Common myeloid progenitor, CD34-positive (primary cell): Measurements from ENCODE around the gene PRKCE.
"Not testable (repeated sequence)": the region's sequence is repeated elsewhere in the genome, so short reads cannot be mapped to it uniquely, and the experiment has no call there.

Experiments
- CTCF ChIA-PET: fragments of 350-600 bp; sonication (Branson Sonifier 250); formaldehyde crosslinking; loops from one replicate; lab custom pipeline; 2021; ENCODE audit warnings: antibody characterized with exemption; lab: Charles Lee
- POLR2A ChIA-PET: fragments of 350-600 bp; sonication (Branson Sonifier 250); formaldehyde crosslinking; loops from one replicate; lab custom pipeline; 2021; ENCODE audit warnings: antibody characterized with exemption; lab: Charles Lee
- DNase-seq, 3 donors: peaks; one replicate each; pipeline versions ENCODE4 v3.0.0 to v3.0.0-alpha.2; 2013
- H3K27ac ChIP-seq, 2 experiments: 1 replicate in 1 of 2; 2 replicates in 1 of 2; pipeline ENCODE4 v1.7.0; 2013; ENCODE audit warnings: inconsistent platforms in 2 of 2, low read length in 2 of 2, mild to moderate bottlenecking in 2 of 2, low read depth in 1 of 2, moderate library complexity in 1 of 2; ENCODE audit not compliant: severe bottlenecking in 2 of 2, insufficient read depth in 1 of 2, poor library complexity in 1 of 2
- H3K27me3 ChIP-seq, 5 experiments: replicated peaks in 2 of 5; 1 replicate in 3 of 5; 2 replicates in 2 of 5; pipeline versions ENCODE4 v1.6.1 to v1.7.0; 2013; ENCODE audit warnings: low read length in 4 of 5, mild to moderate bottlenecking in 2 of 5, moderate library complexity in 2 of 5, inconsistent platforms in 1 of 5; ENCODE audit not compliant: insufficient read depth in 5 of 5, control insufficient read depth in 4 of 5
- H3K36me3 ChIP-seq, 4 experiments: 1 replicate in 2 of 4; 2 replicates in 2 of 4; pipeline versions ENCODE4 v1.6.1 to v1.7.0; 2013; ENCODE audit warnings: low read length in 3 of 4, control low read depth in 1 of 4, mild to moderate bottlenecking in 1 of 4; ENCODE audit not compliant: control insufficient read depth in 4 of 4, insufficient read depth in 4 of 4
- H3K4me1 ChIP-seq, 4 experiments: 1 replicate in 3 of 4; 2 replicates in 1 of 4; pipeline versions ENCODE4 v1.6.1 to v1.7.1; 2013; ENCODE audit warnings: low read length in 3 of 4, mild to moderate bottlenecking in 3 of 4, control low read depth in 1 of 4, inconsistent platforms in 1 of 4, moderate library complexity in 1 of 4; ENCODE audit not compliant: control insufficient read depth in 4 of 4, insufficient read depth in 4 of 4; ENCODE audit errors: control extremely low read depth in 1 of 4
- H3K4me3 ChIP-seq, 7 experiments: 1 replicate in 4 of 7; 2 replicates in 3 of 7; pipeline versions ENCODE4 v1.5.1 to v1.7.0; 2013; ENCODE audit warnings: mild to moderate bottlenecking in 7 of 7, low read length in 6 of 7, moderate library complexity in 6 of 7, inconsistent platforms in 2 of 7, low read depth in 2 of 7, control low read depth in 1 of 7; ENCODE audit not compliant: insufficient read depth in 4 of 7, control insufficient read depth in 1 of 7; ENCODE audit errors: extremely low read depth in 1 of 7
- H3K9me3 ChIP-seq, 5 experiments: 1 replicate in 4 of 5; 2 replicates in 1 of 5; pipeline versions ENCODE4 v1.6.1 to v1.7.1; 2013; ENCODE audit warnings: low read length in 4 of 5, mild to moderate bottlenecking in 2 of 5, inconsistent platforms in 1 of 5, low read depth in 1 of 5, moderate library complexity in 1 of 5; ENCODE audit not compliant: control insufficient read depth in 4 of 5, insufficient read depth in 2 of 5; ENCODE audit errors: control extremely low read depth in 1 of 5
- WGBS: methylation state at CpG from one replicate; pipeline ENCODE4 v1.1.5; 2013; ENCODE audit not compliant: insufficient coverage; 5-methylcytosine and 5-hydroxymethylcytosine counted together

The PRKCE gene

DNA sequence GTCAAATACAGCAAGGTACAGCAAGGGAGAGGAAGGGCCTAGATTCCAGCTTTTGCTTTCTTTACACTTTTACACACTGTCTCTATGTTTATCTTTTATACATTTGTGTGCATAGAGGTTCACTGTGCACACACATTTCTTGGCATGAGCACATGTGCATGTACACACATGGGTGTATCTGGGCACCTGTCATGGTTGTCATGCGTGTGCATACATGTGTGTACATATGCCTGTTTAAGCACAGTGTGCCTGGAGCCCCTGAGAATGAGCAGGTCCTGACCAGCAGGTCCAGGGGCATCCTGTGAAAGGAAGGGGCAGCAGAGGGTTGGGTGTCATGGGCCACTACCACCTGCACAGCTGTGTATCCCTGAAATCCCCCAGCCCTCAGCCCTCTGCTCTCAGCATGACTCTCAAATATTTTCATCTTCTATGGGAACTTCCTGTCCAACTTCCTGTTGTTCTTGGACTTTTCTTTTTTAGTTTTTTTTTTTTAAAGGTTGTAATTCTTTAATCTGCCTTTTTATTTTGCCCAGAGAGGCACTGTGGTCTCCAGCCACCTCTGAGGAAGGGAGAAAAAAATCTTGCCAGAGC lies 548.7 kb downstream of the PRKCE start:
- 67% methylated on average over 1 of the region's 1 CpG for WGBS
- no peaks in the 10 kb centered on the region for H3K36me3 ChIP-seq
- H3K27me3 ChIP-seq: no peaks in the 10 kb centered on the region
- no peak overlapping the region for H3K4me3 ChIP-seq
- ChIA-PET POLR2A (no interaction called here), CTCF (interaction anchor here (0.8 kb wide), 1 partner anchor 35 kb away, joined by 3 read pairs; no protein-coding TSS in a partner anchor)
- peak overlapping the region in 1 of 2 experiments; percentile 26 for H3K27ac ChIP-seq
- H3K4me1 ChIP-seq: peaks cover 0 to 12% (median 12%) of the 10 kb centered on the region in 4 experiments
- DNase-seq: peak in 2 of 3 donors; percentile 49 to 54
- peaks cover 0 to 2% (median 0%) of the 10 kb centered on the region in 5 experiments for H3K9me3 ChIP-seq

DNA sequence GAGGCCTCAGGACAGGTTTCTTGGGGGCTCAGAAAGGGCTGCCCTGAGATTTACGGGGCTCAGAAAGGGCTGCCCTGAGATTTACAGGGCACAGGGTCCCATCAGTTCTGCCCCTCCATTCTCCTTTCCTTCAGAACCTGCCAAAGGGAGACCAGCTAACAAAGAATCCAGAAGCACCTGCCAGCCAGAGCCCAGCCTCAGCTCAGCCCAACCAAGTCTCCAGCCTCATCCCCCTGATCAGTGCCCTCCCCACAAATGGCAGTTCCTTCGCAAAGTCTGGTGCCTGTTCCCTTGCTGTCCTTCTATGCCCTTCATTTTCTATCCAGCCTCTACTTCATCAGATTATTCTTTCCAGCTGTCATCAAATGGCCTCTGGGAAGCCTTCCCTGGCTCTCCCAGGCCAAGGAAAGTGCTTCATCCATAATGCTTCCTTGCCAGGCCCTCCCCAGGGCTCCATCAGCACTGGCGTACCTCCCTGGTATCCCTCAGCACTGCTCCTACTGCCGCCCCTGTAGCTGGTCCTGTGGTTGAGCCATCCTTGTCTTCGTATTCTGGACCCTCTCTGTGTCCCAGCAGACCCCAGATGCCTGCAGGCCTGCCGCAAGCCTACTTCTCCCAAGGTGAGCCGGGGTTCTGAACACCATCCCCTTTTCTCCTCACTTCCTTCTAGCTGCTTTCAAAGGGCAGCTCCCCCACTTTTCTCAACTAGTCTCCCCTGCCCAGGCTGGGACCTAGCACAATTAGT lies 549.6 kb downstream of the PRKCE start:
- WGBS: 88% methylated on average over 5 of the region's 7 CpGs
- Histone ChIP-seq H3K9me3 (peaks cover 0 to 2% (median 0%) of the 10 kb centered on the region in 5 experiments), H3K4me3 (no peak overlapping the region), H3K27me3 (no peaks in the 10 kb centered on the region), H3K27ac (no peak overlapping the region), H3K36me3 (no peaks in the 10 kb centered on the region), H3K4me1 (peaks cover 0 to 17% (median 12%) of the 10 kb centered on the region in 4 experiments)
- ChIA-PET POLR2A (no interaction called here), CTCF (interaction anchor here (0.8 to 1.1 kb wide), 2 partner anchors 30 to 34 kb away, joined by 3 to 4 read pairs; no protein-coding TSS in a partner anchor)
- no peak for DNase-seq

DNA sequence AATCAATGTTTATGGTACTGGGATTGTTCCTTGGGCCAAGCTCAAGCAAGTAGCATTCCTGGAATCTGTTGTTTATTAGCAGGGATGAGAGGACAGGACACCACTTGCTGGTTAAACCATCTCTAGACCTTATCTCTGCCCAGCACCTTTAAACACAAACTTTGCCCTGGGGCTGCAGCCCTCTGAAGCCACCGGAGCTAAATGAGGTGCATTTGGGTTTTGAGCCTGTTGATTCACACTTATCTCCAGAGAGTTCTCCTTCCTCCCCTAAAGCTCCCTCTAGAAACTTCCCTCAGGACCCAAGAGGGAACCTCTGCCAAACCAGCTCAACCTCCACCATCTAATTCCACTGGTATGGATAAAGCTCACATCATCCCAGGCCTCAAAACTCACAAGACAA lies 551.0 kb downstream of the PRKCE start:
- no peaks in the 10 kb centered on the region for H3K27me3 ChIP-seq
- H3K4me1 ChIP-seq: peaks cover 0 to 17% (median 12%) of the 10 kb centered on the region in 4 experiments
- WGBS: no CpG with 5 or more reads among the region's 1 CpG
- CTCF ChIA-PET: interaction anchor here (0.9 to 1.0 kb wide), 2 partner anchors 9 to 10 kb away, joined by 3 read pairs; no protein-coding TSS in a partner anchor
- no peak overlapping the region for H3K4me3 ChIP-seq
- no peaks in the 10 kb centered on the region for H3K36me3 ChIP-seq
- peaks cover 0 to 4% (median 0%) of the 10 kb centered on the region in 5 experiments for H3K9me3 ChIP-seq
- no peak for DNase-seq
- H3K27ac ChIP-seq: no peak overlapping the region
- POLR2A ChIA-PET: no interaction called here

DNA sequence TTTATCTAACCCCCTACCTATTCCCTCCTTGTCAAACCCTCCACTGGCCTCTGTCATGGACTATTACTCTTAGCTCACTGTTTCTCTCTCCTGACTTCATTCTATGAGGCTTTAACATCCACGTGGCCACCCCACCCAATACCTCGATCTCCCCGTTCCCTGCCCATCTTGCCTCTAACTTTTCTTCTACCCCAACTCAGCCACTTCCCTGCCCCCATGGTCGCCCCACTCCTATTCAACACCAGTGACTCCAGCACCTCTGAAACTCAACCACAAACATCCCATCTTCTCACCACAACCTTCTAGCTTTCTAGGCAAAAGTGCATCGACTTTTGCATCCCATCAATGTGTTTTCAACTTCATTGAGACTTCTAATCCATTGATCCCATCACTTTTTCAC lies 551.5 kb downstream of the PRKCE start:
- H3K4me1 ChIP-seq: peaks cover 2 to 17% (median 12%) of the 10 kb centered on the region in 4 experiments
- H3K36me3 ChIP-seq: no peaks in the 10 kb centered on the region
- DNase-seq: no peak
- no peak overlapping the region for H3K4me3 ChIP-seq
- H3K27ac ChIP-seq: no peak overlapping the region
- WGBS: 97% methylated on average over 5 of the region's 5 CpGs
- no peaks in the 10 kb centered on the region for H3K27me3 ChIP-seq
- POLR2A ChIA-PET: no interaction called here
- CTCF ChIA-PET: interaction anchor here (0.9 to 1.0 kb wide), 2 partner anchors 8 to 10 kb away, joined by 3 read pairs; no protein-coding TSS in a partner anchor
- peaks cover 0 to 4% (median 0%) of the 10 kb centered on the region in 5 experiments for H3K9me3 ChIP-seq

DNA sequence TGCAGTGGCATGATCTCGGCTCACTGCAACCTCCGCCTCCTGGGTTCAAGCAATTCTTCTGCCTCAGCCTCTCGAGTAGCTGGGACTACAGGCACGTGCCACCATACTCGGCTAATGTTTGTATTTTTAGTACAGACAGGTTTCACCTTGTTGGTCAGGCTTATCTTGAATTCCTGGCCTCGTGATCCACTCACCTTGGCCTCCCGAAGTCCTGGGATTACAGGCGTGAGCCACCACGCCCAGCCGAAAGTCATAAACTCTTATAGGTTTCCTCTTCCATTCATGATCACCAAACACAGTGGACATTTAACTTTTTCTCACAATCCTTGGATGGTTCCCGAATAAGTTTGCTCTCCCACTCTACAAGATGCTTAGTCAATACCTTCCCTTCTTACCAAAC lies 552.2 kb downstream of the PRKCE start:
- H3K27me3 ChIP-seq, H3K4me3 ChIP-seq, POLR2A ChIA-PET, CTCF ChIA-PET, DNase-seq, H3K9me3 ChIP-seq, H3K36me3 ChIP-seq, H3K27ac ChIP-seq: not testable (repeated sequence)
- WGBS: 98% methylated on average over 10 of the region's 11 CpGs
- H3K4me1 ChIP-seq: peaks cover 2 to 17% (median 12%) of the 10 kb centered on the region in 4 experiments

DNA sequence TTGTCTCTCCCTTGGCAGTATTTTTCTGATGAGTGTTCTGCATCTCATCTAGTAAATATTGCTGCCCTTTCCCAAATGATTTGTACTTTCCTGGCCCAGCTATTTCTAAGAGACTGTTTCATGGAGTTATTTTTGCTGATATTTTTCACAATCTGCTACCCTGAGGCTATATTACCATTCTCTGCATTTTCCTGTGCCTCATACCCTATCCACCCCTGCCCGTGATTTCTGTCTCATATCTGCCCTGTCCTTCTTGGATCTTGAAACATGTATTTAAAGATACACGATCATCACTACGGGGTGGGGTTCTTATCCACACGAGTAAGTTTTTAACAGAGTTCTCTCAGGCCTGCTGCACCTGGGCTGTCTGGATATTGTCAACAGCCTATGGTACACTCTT lies 556.1 kb downstream of the PRKCE start:
- WGBS: 75% methylated on average over 1 of the region's 4 CpGs
- peaks cover 0 to 18% (median 8%) of the 10 kb centered on the region in 5 experiments for H3K9me3 ChIP-seq
- H3K27ac ChIP-seq: no peak overlapping the region
- POLR2A ChIA-PET: no interaction called here
- H3K27me3 ChIP-seq: no peaks in the 10 kb centered on the region
- H3K4me1 ChIP-seq: peaks cover 0 to 8% (median under 1%) of the 10 kb centered on the region in 4 experiments
- CTCF ChIA-PET: no interaction called here
- H3K4me3 ChIP-seq: no peak overlapping the region
- DNase-seq: no peak
- no peaks in the 10 kb centered on the region for H3K36me3 ChIP-seq

DNA sequence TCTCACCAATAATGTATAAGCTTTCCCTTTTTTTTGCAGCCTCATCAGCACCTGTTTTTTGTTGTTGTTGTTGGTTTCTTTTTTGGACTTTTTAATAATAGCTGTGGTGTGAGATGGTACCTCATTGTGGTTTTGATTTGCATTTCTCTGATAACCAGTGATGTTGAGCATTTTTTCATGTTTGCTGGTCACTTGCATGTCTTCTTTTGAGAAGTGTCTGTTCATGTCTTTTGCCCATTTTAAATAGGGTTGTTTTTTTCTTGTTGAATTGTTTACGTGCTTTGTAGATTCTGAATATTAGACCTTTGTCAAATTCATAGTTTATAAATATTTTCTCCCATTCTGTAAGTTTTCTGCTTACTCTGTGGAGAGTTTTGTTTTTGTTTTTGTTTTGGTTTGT lies 557.3 kb downstream of the PRKCE start:
- no peak overlapping the region for H3K4me3 ChIP-seq
- CTCF ChIA-PET: interaction anchor here (1.5 kb wide), 1 partner anchor 9 kb away, joined by 5 read pairs; no protein-coding TSS in a partner anchor
- H3K27me3 ChIP-seq: no peaks in the 10 kb centered on the region
- peaks cover 0 to 18% (median 8%) of the 10 kb centered on the region in 5 experiments for H3K9me3 ChIP-seq
- POLR2A ChIA-PET: no interaction called here
- DNase-seq: no peak
- no CpG with 5 or more reads among the region's 1 CpG for WGBS
- peaks cover 0 to 8% (median under 1%) of the 10 kb centered on the region in 4 experiments for H3K4me1 ChIP-seq
- no peak overlapping the region for H3K27ac ChIP-seq
- H3K36me3 ChIP-seq: no peaks in the 10 kb centered on the region
